ENCODE results near the gene SH3GL1.

DNA sequence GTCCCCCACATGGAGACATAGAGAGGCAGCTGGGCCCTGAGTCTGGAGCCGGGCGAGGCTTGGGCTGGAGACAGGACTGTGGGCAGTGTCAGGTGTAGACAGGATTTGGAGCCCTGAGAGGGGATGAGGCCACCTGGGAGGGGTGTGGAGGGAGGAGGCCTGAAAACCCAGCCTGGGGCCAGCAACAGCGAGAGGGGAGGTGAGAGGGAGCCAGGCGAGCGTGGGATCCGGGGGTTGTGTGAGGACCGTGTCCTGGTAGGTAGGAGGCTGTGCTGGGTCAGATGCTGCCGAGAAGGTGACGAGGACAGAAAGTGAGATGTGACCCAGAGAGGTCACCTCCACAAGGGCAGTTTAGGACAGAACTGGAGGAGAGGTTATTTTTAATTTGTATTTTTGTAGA, 49.6 kb downstream of the SH3GL1 start:
- TF ChIP-seq EZH2 (IDR thresholded peaks at IDR 0.05; ENCODE audit: insufficient read depth, low read length), result no peak
- TF ChIP-seq, protein P1, sequence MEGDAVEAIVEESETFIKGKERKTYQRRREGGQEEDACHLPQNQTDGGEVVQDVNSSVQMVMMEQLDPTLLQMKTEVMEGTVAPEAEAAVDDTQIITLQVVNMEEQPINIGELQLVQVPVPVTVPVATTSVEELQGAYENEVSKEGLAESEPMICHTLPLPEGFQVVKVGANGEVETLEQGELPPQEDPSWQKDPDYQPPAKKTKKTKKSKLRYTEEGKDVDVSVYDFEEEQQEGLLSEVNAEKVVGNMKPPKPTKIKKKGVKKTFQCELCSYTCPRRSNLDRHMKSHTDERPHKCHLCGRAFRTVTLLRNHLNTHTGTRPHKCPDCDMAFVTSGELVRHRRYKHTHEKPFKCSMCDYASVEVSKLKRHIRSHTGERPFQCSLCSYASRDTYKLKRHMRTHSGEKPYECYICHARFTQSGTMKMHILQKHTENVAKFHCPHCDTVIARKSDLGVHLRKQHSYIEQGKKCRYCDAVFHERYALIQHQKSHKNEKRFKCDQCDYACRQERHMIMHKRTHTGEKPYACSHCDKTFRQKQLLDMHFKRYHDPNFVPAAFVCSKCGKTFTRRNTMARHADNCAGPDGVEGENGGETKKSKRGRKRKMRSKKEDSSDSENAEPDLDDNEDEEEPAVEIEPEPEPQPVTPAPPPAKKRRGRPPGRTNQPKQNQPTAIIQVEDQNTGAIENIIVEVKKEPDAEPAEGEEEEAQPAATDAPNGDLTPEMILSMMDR (IDR thresholded peaks at IDR 0.05; ENCODE audit: insufficient read depth, low read depth, low read length), result no peak
